Neural cell (in vitro differentiated cells): ENCODE measurements around the gene PRUNE2. TPM values are rescaled to one million over a fixed set of nuclear protein-coding genes. Genes with fewer than 3 reads are reported as not detected.

ENCODE experiments used
- H2AFZ ChIP-seq: fragments of 200-600, 300-800 bp; sonication (generic), shearing (Covaris generic); 2 replicates; pipeline ENCODE4 v1.6.0; 2014; ENCODE audit warnings: low read depth, mild to moderate bottlenecking, antibody characterized with exemption, low read length, moderate library complexity
- H3F3A ChIP-seq: fragments of 200-600 bp; shearing (Covaris generic); 2 replicates; pipeline ENCODE4 v1.6.1; 2016; ENCODE audit warnings: mild to moderate bottlenecking, moderate library complexity, mixed read lengths, antibody characterized with exemption, low read length; ENCODE audit not compliant: insufficient read depth, poor library complexity, severe bottlenecking
- H3K27ac ChIP-seq: fragments of 200-600, 300-800 bp; sonication (generic), shearing (Covaris generic); 2 replicates; pipeline ENCODE4 v1.5.1; 2014; ENCODE audit warnings: mild to moderate bottlenecking, low read length, moderate library complexity
- H3K27me3 ChIP-seq: fragments of 300-800, 200-600 bp; sonication (generic), shearing (Covaris generic); 2 replicates; pipeline ENCODE4 v1.6.0; 2014; ENCODE audit warnings: mild to moderate bottlenecking, low read depth, low read length, moderate library complexity; ENCODE audit not compliant: insufficient read depth
- H3K36me3 ChIP-seq: fragments of 300-800, 200-600 bp; sonication (generic), shearing (Covaris generic); 2 replicates; pipeline ENCODE4 v1.5.1; 2014; ENCODE audit warnings: mild to moderate bottlenecking, antibody characterized with exemption, low read length, moderate library complexity; ENCODE audit not compliant: insufficient read depth
- H3K4me2 ChIP-seq: fragments of 300-800, 200-600 bp; sonication (generic), shearing (Covaris generic); 2 replicates; pipeline ENCODE4 v1.6.0; 2014; ENCODE audit warnings: mild to moderate bottlenecking, low read length
- H3K4me3 ChIP-seq: fragments of 300-800, 200-600 bp; sonication (generic), shearing (Covaris generic); 2 replicates; pipeline ENCODE4 v1.5.1; 2014; ENCODE audit warnings: mild to moderate bottlenecking, low read length, moderate library complexity
- H3K79me2 ChIP-seq: fragments of 200-600 bp; shearing (Covaris generic); replicated peaks from 2 replicates; pipeline ENCODE4 v1.6.0; 2014; ENCODE audit warnings: mild to moderate bottlenecking, low read length, moderate library complexity; ENCODE audit not compliant: insufficient read depth
- H3K9ac ChIP-seq: fragments of 300-800, 200-600 bp; sonication (generic), shearing (Covaris generic); 2 replicates; pipeline ENCODE4 v1.6.1; 2016; ENCODE audit warnings: mild to moderate bottlenecking, low read length, mixed read lengths
- H3K9me2 ChIP-seq: fragments of 200-600 bp; shearing (Covaris generic); 2 replicates; pipeline ENCODE4 v1.6.1; 2016; ENCODE audit warnings: mild to moderate bottlenecking, low read length, mixed read lengths; ENCODE audit not compliant: insufficient read depth
- H3K9me3 ChIP-seq: fragments of 200-600, 300-800 bp; sonication (generic), shearing (Covaris generic); 2 replicates; pipeline ENCODE4 v1.6.1; 2016; ENCODE audit warnings: mild to moderate bottlenecking, mixed run types, low read length, moderate library complexity, mixed read lengths
- H4K20me1 ChIP-seq: fragments of 200-600 bp; shearing (Covaris generic); 2 replicates; pipeline ENCODE4 v1.6.1; 2016; ENCODE audit warnings: mild to moderate bottlenecking, mixed run types; ENCODE audit not compliant: insufficient read depth
- CTCF ChIP-seq: fragments of 450-650 bp; IDR thresholded peaks from 2 replicates; pipeline ENCODE4 v1.5.1; 2014; ENCODE audit warnings: antibody characterized with exemption, mild to moderate bottlenecking, moderate library complexity; ENCODE audit not compliant: poor library complexity, severe bottlenecking
- EP300 ChIP-seq: fragments of 450-650 bp; conservative IDR thresholded peaks from 2 replicates; pipeline ENCODE4 v1.6.1; 2014; ENCODE audit warnings: antibody characterized with exemption, mild to moderate bottlenecking, moderate library complexity; ENCODE audit not compliant: poor library complexity, severe bottlenecking
- EZH2 ChIP-seq: fragments of 200-600, 300-800 bp; shearing (Covaris generic), sonication (generic); IDR thresholded peaks from 2 replicates; pipeline ENCODE4 v1.6.1; 2014; ENCODE audit warnings: antibody characterized with exemption, low read length, borderline replicate concordance, mild to moderate bottlenecking; ENCODE audit not compliant: insufficient read depth, poor library complexity, severe bottlenecking
- MXI1 ChIP-seq: fragments of 450-650 bp; conservative IDR thresholded peaks from 2 replicates; pipeline ENCODE4 v1.6.1; 2014; ENCODE audit warnings: antibody characterized with exemption, mild to moderate bottlenecking; ENCODE audit not compliant: poor library complexity, severe bottlenecking
- POLR2AphosphoS5 ChIP-seq: IDR thresholded peaks from 2 replicates; pipeline ENCODE4 v1.6.1; 2012
- RAD21 ChIP-seq: fragments of 450-650 bp; conservative IDR thresholded peaks from 2 replicates; pipeline ENCODE4 v1.6.1; 2014; ENCODE audit warnings: antibody characterized with exemption, mild to moderate bottlenecking, moderate library complexity
- SMC3 ChIP-seq: fragments of 450-650 bp; conservative IDR thresholded peaks from 2 replicates; pipeline ENCODE4 v1.6.1; 2014; ENCODE audit warnings: antibody characterized with exemption, mild to moderate bottlenecking, moderate library complexity; ENCODE audit not compliant: poor library complexity
- TAF1 ChIP-seq: IDR thresholded peaks from 2 replicates; pipeline ENCODE4 v1.6.1; 2012; ENCODE audit warnings: low read depth
- polyA plus RNA-seq: library from polyadenylated mRNA; depleted of rRNA; stranded (reverse); fragments of >200 nt; gene quantifications from 2 replicates; pipeline ENCODE4 v1.2.3, GENCODE V29; 2014
- TF ChIP-seq, protein P1 (sequence below): IDR thresholded peaks from 2 replicates; pipeline ENCODE4 v1.6.1; 2012; ENCODE audit warnings: borderline replicate concordance

PRUNE2 gene
- polyA plus RNA-seq, 1 donor from 2014 or later: 9.7 TPM

- peaks cover 1% of the 10 kb centered on the region for H3K9me3 ChIP-seq
- H3K27me3 ChIP-seq: no peaks in the 10 kb centered on the region
- H2AFZ ChIP-seq: no peak overlapping the region
- H3K9ac ChIP-seq: no peak overlapping the region
- H3K4me3 ChIP-seq: no peak overlapping the region
- no peaks in the 10 kb centered on the region for H3F3A ChIP-seq
- H4K20me1 ChIP-seq: no peaks in the 10 kb centered on the region
- no peaks in the 10 kb centered on the region for H3K79me2 ChIP-seq
- TF ChIP-seq POLR2AphosphoS5 (no peak), EZH2 (no peak), SMC3 (no peak), TAF1 (no peak), EP300 (no peak), MXI1 (no peak), RAD21 (no peak), CTCF (no peak)
- TF ChIP-seq, protein P1, sequence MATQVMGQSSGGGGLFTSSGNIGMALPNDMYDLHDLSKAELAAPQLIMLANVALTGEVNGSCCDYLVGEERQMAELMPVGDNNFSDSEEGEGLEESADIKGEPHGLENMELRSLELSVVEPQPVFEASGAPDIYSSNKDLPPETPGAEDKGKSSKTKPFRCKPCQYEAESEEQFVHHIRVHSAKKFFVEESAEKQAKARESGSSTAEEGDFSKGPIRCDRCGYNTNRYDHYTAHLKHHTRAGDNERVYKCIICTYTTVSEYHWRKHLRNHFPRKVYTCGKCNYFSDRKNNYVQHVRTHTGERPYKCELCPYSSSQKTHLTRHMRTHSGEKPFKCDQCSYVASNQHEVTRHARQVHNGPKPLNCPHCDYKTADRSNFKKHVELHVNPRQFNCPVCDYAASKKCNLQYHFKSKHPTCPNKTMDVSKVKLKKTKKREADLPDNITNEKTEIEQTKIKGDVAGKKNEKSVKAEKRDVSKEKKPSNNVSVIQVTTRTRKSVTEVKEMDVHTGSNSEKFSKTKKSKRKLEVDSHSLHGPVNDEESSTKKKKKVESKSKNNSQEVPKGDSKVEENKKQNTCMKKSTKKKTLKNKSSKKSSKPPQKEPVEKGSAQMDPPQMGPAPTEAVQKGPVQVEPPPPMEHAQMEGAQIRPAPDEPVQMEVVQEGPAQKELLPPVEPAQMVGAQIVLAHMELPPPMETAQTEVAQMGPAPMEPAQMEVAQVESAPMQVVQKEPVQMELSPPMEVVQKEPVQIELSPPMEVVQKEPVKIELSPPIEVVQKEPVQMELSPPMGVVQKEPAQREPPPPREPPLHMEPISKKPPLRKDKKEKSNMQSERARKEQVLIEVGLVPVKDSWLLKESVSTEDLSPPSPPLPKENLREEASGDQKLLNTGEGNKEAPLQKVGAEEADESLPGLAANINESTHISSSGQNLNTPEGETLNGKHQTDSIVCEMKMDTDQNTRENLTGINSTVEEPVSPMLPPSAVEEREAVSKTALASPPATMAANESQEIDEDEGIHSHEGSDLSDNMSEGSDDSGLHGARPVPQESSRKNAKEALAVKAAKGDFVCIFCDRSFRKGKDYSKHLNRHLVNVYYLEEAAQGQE: no peak
- H3K4me2 ChIP-seq: no peak overlapping the region
- no peaks in the 10 kb centered on the region for H3K9me2 ChIP-seq
- H3K36me3 ChIP-seq: no peaks in the 10 kb centered on the region
- no peak overlapping the region for H3K27ac ChIP-seq
Observed at GRCh38 chr9:76575761-76576160, 330.2 kb downstream of the PRUNE2 start.

- Histone ChIP-seq H2AFZ (no peak overlapping the region), H3K36me3 (no peaks in the 10 kb centered on the region), H4K20me1 (no peaks in the 10 kb centered on the region), H3K4me3 (no peak overlapping the region), H3K9me2 (no peaks in the 10 kb centered on the region), H3K79me2 (no peaks in the 10 kb centered on the region), H3K4me2 (no peak overlapping the region), H3K27ac (no peak overlapping the region), H3K9ac (no peak overlapping the region), H3K9me3 (peaks cover 3% of the 10 kb centered on the region), H3K27me3 (no peaks in the 10 kb centered on the region), H3F3A (no peaks in the 10 kb centered on the region)
- TF ChIP-seq, protein P1: no peak
- TF ChIP-seq TAF1 (no peak), RAD21 (no peak), MXI1 (no peak), EZH2 (no peak), SMC3 (no peak), EP300 (no peak), POLR2AphosphoS5 (no peak), CTCF (no peak)
Observed at GRCh38 chr9:76573905-76574760, 331.8 kb downstream of the PRUNE2 start.
